OCI-LY3 (cell line): Measurements from ENCODE around the gene ACSL3.

ENCODE experiments used
- H2AFZ ChIP-seq: fragments of 200-600, 300-600 bp; shearing (Covaris generic); 2 replicates; pipeline ENCODE4 v1.6.0; 2014; ENCODE audit warnings: antibody characterized with exemption, low read depth, low read length
- H3K27ac ChIP-seq: fragments of 200-600, 300-600 bp; sonication (generic); 2 replicates; pipeline ENCODE4 v1.5.1; 2014; ENCODE audit warnings: mild to moderate bottlenecking, low read length, moderate library complexity, mixed read lengths
- H3K27me3 ChIP-seq: fragments of 200-600, 300-600 bp; sonication (generic); 2 replicates; pipeline ENCODE4 v1.6.1; 2014; ENCODE audit warnings: low read depth, low read length, mixed read lengths
- H3K36me3 ChIP-seq: fragments of 200-600, 300-600 bp; sonication (generic); replicated peaks from 2 replicates; pipeline ENCODE3; 2014; ENCODE audit warnings: low read depth, low read length, mixed read lengths
- H3K4me1 ChIP-seq: fragments of 300-600, 200-600 bp; sonication (generic); 2 replicates; pipeline ENCODE4 v1.6.1; 2014; ENCODE audit warnings: low read length, mixed read lengths
- H3K4me2 ChIP-seq: fragments of 200-600, 300-600 bp; sonication (generic); 2 replicates; pipeline ENCODE4 v1.6.1; 2014; ENCODE audit warnings: low read length, mixed read lengths
- H3K4me3 ChIP-seq: fragments of 300-600, 200-600 bp; sonication (generic); 2 replicates; pipeline ENCODE4 v1.5.1; 2014; ENCODE audit warnings: antibody characterized with exemption, mild to moderate bottlenecking, low read length, moderate library complexity
- H3K79me2 ChIP-seq: fragments of 300-600, 200-600 bp; shearing (Covaris generic); 2 replicates; pipeline ENCODE4 v1.6.1; 2014; ENCODE audit warnings: mild to moderate bottlenecking, low read length, mixed read lengths
- H3K9ac ChIP-seq: fragments of 300-600, 200-600 bp; shearing (Covaris generic); 2 replicates; pipeline ENCODE4 v1.6.0; 2014; ENCODE audit warnings: mild to moderate bottlenecking, low read length, moderate library complexity
- H3K9me3 ChIP-seq: fragments of 200-600, 300-600 bp; shearing (Covaris generic); 2 replicates; pipeline ENCODE4 v1.6.1; 2014; ENCODE audit warnings: low read length, mixed read lengths; ENCODE audit not compliant: insufficient read depth
- H4K20me1 ChIP-seq: fragments of 200-600, 300-600 bp; sonication (generic); 2 replicates; pipeline ENCODE4 v1.6.1; 2016; ENCODE audit warnings: low read length, mixed read lengths; ENCODE audit not compliant: insufficient read depth
- EZH2phosphoT487 ChIP-seq: fragments of 200-600 bp; shearing (Covaris generic); IDR thresholded peaks from 2 replicates; pipeline ENCODE4 v1.6.1; 2018; ENCODE audit warnings: antibody characterized with exemption, mixed run types, low read depth
- TF ChIP-seq, protein P1 (sequence below): fragments of 200-600, 300-600 bp; sonication (generic); IDR thresholded peaks from 2 replicates; pipeline ENCODE4 v1.5.1; 2014; ENCODE audit warnings: antibody characterized with exemption, low read length, low read depth

Gene ACSL3

DNA sequence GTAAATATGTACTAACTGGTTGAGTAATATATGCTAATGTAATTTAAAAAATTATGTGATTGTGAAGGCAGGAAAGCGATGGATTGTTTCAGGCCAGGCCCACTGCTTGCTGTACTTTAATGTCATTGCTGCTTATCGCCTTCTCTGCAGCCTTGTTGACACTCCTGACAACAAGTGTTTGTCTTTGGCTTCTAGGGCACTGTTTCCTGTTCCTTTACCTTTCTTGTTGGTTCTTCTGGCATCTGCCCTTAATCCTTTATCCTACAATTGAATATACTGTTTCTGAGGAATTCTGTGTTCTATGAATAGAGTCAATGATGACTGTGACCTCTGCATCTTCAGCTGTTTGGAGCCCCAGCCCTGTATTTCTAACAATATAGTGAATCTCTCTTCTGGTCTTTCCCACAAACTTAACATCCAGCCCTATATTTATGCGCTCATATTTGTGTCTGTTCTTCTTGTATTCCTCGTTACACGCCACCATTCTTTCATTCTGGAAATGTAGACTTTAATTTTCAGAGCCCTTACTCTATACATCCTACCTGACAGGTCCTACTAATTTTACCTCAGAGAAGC, 17.6 kb downstream of the ACSL3 start:
- no peak overlapping the region for H3K9ac ChIP-seq
- no peak overlapping the region for H2AFZ ChIP-seq
- H3K4me2 ChIP-seq, result no peak overlapping the region
- peaks cover 74% of the 10 kb centered on the region for H4K20me1 ChIP-seq
- H3K27me3 ChIP-seq, result no peaks in the 10 kb centered on the region
- no peaks in the 10 kb centered on the region for H3K4me1 ChIP-seq
- H3K27ac ChIP-seq, result no peak overlapping the region
- H3K79me2 ChIP-seq, result peaks cover 97% of the 10 kb centered on the region
- H3K9me3 ChIP-seq, result no peaks in the 10 kb centered on the region
- no peaks in the 10 kb centered on the region for H3K36me3 ChIP-seq
- TF ChIP-seq, protein P1, sequence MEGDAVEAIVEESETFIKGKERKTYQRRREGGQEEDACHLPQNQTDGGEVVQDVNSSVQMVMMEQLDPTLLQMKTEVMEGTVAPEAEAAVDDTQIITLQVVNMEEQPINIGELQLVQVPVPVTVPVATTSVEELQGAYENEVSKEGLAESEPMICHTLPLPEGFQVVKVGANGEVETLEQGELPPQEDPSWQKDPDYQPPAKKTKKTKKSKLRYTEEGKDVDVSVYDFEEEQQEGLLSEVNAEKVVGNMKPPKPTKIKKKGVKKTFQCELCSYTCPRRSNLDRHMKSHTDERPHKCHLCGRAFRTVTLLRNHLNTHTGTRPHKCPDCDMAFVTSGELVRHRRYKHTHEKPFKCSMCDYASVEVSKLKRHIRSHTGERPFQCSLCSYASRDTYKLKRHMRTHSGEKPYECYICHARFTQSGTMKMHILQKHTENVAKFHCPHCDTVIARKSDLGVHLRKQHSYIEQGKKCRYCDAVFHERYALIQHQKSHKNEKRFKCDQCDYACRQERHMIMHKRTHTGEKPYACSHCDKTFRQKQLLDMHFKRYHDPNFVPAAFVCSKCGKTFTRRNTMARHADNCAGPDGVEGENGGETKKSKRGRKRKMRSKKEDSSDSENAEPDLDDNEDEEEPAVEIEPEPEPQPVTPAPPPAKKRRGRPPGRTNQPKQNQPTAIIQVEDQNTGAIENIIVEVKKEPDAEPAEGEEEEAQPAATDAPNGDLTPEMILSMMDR, result no peak
- no peak for TF ChIP-seq EZH2phosphoT487
- H3K4me3 ChIP-seq, result no peak overlapping the region

DNA sequence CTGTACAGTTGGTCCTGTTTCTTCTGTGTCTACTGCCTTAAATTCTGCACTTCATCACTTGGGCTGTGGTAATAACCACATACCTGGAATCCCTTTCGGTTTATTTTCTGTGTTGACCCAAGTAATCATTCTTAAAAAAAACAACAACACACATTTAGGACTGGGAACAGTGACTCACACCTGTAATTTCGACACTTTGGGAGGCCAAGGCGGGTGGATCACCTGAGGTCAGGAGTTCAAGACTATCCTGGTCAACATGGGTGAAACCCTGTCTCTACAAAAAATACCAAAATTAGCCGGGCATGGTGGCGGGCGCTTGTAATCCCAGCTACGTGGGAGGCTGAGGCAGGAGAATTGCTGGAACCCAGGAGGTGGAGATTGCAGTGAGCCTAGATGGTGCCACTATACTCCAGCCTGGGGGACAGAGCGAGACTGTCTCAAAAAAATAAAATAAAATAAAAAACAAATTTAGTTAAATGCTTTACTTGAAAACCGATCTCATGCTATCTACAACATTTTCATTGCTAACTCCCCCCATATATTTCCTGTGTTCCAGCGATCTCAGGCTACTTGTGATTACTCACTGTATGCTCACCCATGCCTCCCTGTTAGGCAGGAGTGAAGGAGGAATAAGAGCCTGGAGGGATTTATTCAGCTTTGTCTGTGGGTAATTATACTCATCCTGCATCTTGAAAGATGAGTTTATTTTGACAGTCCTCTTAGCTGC, 18.2 kb downstream of the ACSL3 start:
- no peaks in the 10 kb centered on the region for H3K4me1 ChIP-seq
- H3K4me2 ChIP-seq, result no peak overlapping the region
- no peak overlapping the region for H2AFZ ChIP-seq
- H3K4me3 ChIP-seq, result no peak overlapping the region
- no peaks in the 10 kb centered on the region for H3K27me3 ChIP-seq
- peaks cover 76% of the 10 kb centered on the region for H4K20me1 ChIP-seq
- no peak overlapping the region for H3K9ac ChIP-seq
- H3K36me3 ChIP-seq, result no peaks in the 10 kb centered on the region
- no peak overlapping the region for H3K27ac ChIP-seq
- TF ChIP-seq EZH2phosphoT487, result no peak
- TF ChIP-seq, protein P1, result no peak
- peaks cover 97% of the 10 kb centered on the region for H3K79me2 ChIP-seq
- no peaks in the 10 kb centered on the region for H3K9me3 ChIP-seq

DNA sequence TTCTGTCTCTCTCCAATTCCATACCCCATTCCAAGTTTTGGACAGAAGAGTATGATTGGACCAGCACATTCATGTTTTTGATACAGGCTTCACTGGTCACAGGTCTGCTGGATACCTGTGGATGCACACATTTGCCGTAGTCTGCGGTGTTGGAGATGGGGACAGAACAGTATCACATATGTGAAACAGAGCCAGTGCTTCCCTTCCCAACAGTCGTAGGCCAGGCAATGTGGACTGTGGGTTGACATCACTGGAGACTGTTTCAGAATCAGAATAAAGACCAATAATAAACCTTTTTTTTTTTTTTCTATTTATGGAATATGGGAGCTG, 18.7 kb downstream of the ACSL3 start:
- H2AFZ ChIP-seq, result no peak overlapping the region
- TF ChIP-seq, protein P1, result no peak
- TF ChIP-seq EZH2phosphoT487, result no peak
- H3K27ac ChIP-seq, result no peak overlapping the region
- H3K4me3 ChIP-seq, result no peak overlapping the region
- no peaks in the 10 kb centered on the region for H3K9me3 ChIP-seq
- no peaks in the 10 kb centered on the region for H3K36me3 ChIP-seq
- peaks cover 81% of the 10 kb centered on the region for H4K20me1 ChIP-seq
- H3K9ac ChIP-seq, result no peak overlapping the region
- H3K79me2 ChIP-seq, result peaks cover 97% of the 10 kb centered on the region
- H3K4me1 ChIP-seq, result no peaks in the 10 kb centered on the region
- no peak overlapping the region for H3K4me2 ChIP-seq
- no peaks in the 10 kb centered on the region for H3K27me3 ChIP-seq

DNA sequence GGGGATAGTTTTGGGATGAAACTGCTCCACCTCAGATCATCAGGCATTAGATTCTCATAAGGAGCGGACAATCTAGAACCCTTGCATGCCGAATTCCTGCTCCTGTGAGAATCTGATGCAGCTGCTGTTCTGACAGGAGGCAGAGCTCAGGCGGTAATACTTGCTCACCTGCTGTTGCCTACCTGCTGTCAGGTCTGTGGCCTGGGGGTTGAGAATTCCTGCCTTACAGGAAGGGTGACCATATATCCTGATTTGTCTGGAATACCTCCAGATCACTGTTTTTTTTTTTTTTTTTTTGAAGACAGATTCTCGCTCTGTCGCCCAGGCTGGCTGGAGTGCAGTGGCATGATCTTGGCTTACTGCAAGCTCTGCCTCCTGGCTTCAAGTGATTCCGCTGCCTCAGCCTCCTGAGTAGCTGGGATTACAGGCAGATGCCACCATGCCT, 21.7 kb downstream of the ACSL3 start:
- Histone ChIP-seq H3K27me3 (no peaks in the 10 kb centered on the region), H3K9ac (no peak overlapping the region), H3K4me1 (no peaks in the 10 kb centered on the region), H4K20me1 (peaks cover 78% of the 10 kb centered on the region), H3K79me2 (peaks cover 93% of the 10 kb centered on the region), H2AFZ (no peak overlapping the region), H3K4me3 (no peak overlapping the region), H3K27ac (no peak overlapping the region), H3K9me3 (no peaks in the 10 kb centered on the region), H3K4me2 (no peak overlapping the region), H3K36me3 (no peaks in the 10 kb centered on the region)
- TF ChIP-seq, protein P1, result no peak
- no peak for TF ChIP-seq EZH2phosphoT487
